ENCODE data around the gene PTRH2.
"Not testable (repeated sequence)": the region's sequence is repeated elsewhere in the genome, so short reads cannot be mapped to it uniquely, and the experiment has no call there.

Gene PTRH2

DNA sequence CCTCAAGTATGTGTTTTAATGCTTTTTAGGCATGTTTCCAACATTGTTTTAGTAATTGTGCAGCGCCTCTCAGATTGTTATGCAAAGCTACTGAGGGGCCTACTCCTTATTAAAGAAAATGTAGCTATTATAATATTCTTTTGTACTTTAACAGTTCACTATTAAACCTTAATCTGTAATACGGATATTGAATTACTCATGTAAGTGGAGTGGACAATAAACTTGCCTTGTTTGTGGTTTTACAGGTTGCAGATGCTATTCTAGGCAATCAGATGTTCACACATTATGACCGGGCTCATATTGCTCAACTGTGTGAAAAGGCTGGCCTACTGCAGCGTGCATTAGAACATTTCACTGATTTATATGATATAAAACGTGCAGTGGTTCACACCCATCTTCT, 41.0 kb downstream of the PTRH2 start:
- no peak for DNase-seq

DNA sequence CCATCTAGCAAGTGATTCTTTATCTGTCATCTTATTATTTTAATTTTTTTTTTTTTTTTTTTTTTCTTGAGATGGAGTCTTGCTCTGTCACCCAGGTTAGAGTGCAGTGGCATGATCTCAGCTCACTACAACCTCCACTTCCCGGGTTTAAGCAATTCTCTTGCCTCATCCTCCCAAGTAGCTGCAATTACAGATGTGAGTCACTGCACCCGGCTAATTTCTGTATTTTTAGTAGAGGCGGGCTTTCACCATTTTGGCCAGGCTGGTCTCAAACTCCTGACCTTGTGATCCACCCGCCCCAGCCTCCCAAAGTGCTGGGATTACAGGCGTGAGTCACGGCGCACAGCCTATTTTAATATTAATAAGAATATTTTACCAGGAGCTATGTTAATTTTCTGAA, 50.6 kb downstream of the PTRH2 start:
- not testable (repeated sequence) for DNase-seq

DNA sequence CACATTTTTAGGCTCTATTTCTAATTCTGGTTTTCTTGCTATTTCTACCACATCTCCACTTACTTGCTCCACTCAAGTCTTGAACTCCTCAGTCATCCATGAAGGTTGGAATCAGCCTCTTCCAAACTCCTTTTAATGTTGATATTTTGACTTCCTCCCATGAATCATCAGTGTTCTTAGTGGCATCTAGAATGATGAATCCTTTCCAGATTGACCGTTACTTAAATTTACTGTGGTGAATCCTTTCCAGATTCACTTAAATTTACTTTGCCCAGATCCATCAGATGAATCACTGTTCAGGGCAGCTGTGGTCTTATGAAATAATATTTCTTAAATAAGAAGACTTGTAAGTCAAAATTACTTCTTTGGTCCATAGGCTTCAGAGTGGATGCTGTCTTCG, 55.1 kb downstream of the PTRH2 start:
- DNase-seq, result no peak

DNA sequence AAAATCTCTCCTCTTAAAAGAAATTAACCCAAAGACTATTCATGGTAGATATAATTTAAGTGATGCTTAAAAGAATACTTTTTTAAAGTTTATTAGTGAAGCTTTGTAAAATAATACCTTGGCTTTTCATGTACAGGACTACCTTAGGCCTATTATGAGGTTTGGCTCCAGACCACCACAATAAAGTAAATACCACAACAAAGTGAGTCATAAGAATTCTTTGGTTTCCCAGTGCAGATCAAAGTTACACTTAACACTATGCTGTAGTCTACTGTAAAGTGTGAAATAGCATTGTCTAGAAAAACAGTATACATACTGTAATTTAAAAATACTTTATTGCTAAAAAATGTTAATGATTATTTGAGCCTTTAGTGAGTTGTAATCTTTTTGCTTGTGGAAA, 55.9 kb downstream of the PTRH2 start:
- no peak for DNase-seq

DNA sequence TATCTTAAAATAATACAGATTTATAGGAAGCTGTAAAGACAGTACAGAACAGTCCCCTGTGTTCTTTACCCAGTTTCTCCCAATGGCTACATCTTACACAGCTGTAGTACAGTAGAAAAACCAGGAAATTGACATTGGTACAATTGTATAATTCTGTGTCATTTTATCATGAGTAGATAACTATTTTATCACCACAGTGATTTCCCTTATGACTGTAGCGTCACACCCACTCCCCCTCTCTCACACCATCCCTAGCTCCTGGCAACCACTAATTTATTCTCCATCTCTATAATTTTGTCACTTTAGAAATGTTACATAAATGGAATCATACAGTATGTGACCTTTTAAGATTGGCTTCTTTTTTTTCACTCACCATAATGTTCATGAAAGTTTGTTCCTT, 56.6 kb downstream of the PTRH2 start:
- DNase-seq, result no peak

DNA sequence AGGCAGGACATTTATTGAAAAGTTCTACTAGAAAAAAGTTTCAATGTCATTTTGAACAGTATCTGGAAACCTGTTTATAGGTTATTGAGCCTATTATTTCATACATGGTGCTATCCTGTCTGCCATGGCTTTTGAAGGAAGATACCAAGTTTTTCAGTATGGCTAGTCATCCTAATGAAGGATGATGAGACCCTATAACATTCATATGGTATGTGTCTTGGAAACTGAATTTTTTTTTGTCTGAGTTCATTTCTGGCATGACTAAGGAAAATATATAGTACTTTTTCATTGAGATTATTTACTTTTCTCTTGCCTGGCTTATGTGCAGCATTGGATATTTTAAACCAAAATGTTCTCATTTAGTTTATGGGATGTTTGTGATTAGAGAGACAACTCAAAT, 57.3 kb downstream of the PTRH2 start:
- no peak for DNase-seq
